GM23338 (cell line): ENCODE data around the gene FLNA.

Experiments used
- EZH2phosphoT487 ChIP-seq: fragments of 200-600 bp; sonication (generic); IDR thresholded peaks from one replicate; pipeline ENCODE4 v1.8.1; 2018; ENCODE audit warnings: antibody characterized with exemption; ENCODE audit not compliant: unreplicated experiment
- POLR2AphosphoS5 ChIP-seq: IDR thresholded peaks from 2 replicates; pipeline ENCODE4 v1.6.1; 2016; ENCODE audit warnings: antibody characterized with exemption, low read depth
- ZNF114 ChIP-seq: fragments of 250-450 bp; sonication (Bioruptor Pico); IDR thresholded peaks from 2 replicates; pipeline ENCODE4 v1.5.0; 2020; ENCODE audit warnings: mild to moderate bottlenecking, moderate library complexity
- TF ChIP-seq, protein P1 (sequence below), 2 experiments: fragments of 200-600 bp in 1 of 2; sonication (generic) in 1 of 2; conservative IDR thresholded peaks; 2 replicates each; pipeline versions ENCODE4 v1.5.1 to v1.6.1; 2016 to 2017; ENCODE audit warnings: antibody characterized with exemption in 2 of 2, low read depth in 2 of 2, mild to moderate bottlenecking in 2 of 2, moderate library complexity in 1 of 2

DNA sequence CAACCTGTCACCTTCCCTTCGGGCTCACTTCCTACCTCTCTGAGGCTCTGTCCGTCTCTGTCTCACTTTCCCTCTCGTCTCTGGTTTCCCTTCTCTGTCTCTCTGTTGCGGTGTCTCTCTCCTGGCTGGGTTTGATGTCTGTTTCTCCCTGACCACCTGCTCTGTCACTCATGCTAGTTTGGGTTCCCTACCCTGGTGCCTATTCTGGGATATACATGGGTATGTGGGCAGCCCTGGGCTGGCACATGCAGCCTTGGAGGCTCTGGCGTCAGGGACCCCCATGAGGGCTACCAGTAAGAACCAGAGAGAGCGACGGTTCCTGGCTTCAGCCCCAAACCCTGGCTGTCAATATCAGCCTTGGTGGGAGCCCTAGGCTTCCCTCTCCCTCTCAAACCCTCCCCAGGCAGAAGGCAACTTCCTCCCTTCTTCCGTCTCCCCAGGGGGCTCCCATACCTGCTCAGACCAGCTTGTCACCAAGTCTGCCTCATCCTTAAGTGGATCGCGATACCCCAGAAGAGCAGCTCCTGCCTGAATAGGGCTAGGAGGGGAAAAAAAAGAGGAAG lies 34.3 kb upstream of the FLNA start:
- TF ChIP-seq, protein P1, sequence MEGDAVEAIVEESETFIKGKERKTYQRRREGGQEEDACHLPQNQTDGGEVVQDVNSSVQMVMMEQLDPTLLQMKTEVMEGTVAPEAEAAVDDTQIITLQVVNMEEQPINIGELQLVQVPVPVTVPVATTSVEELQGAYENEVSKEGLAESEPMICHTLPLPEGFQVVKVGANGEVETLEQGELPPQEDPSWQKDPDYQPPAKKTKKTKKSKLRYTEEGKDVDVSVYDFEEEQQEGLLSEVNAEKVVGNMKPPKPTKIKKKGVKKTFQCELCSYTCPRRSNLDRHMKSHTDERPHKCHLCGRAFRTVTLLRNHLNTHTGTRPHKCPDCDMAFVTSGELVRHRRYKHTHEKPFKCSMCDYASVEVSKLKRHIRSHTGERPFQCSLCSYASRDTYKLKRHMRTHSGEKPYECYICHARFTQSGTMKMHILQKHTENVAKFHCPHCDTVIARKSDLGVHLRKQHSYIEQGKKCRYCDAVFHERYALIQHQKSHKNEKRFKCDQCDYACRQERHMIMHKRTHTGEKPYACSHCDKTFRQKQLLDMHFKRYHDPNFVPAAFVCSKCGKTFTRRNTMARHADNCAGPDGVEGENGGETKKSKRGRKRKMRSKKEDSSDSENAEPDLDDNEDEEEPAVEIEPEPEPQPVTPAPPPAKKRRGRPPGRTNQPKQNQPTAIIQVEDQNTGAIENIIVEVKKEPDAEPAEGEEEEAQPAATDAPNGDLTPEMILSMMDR (conservative IDR thresholded peaks at IDR 0.05; ENCODE audit: low read depth in 2 of 2), result no peak
- TF ChIP-seq ZNF114 (CRISPR knock-in tag), result no peak
- TF ChIP-seq EZH2phosphoT487, result no peak
- TF ChIP-seq POLR2AphosphoS5, result no peak
